Uterus (tissue), 4 donors: ENCODE data around the gene NCAPG2. TPM values are rescaled to one million over a fixed set of nuclear protein-coding genes. Genes with fewer than 3 reads are reported as not detected.

ENCODE experiments used
- DNase-seq, 2 donors: peaks; one replicate each; pipeline ENCODE4 v3.0.0-alpha.2; 2019 to 2020
- H3K27ac ChIP-seq, 2 donors: fragments of 200-600 bp; sonication (generic); 1 replicate in 1 of 2; 2 replicates in 1 of 2; pipeline ENCODE4 v1.5.1; 2016 to 2018
- H3K27me3 ChIP-seq, 2 donors: fragments of 200-600 bp; sonication (generic); one replicate each; pipeline ENCODE4 v1.5.1; 2018 to 2019; ENCODE audit warnings: control low read depth in 1 of 2
- H3K36me3 ChIP-seq, 2 donors: fragments of 200-600 bp; sonication (generic); one replicate each; pipeline ENCODE4 v1.5.1; 2019; ENCODE audit warnings: control low read depth in 1 of 2
- H3K4me1 ChIP-seq, 2 donors: fragments of 200-600 bp; sonication (generic); one replicate each; pipeline ENCODE4 v1.5.1; 2018 to 2019; ENCODE audit warnings: control low read depth in 1 of 2
- H3K4me3 ChIP-seq, 2 donors: fragments of 200-600 bp; sonication (generic); 1 replicate in 1 of 2; 2 replicates in 1 of 2; pipeline ENCODE4 v1.5.1; 2018 to 2019; ENCODE audit warnings: mild to moderate bottlenecking in 1 of 2
- H3K9me3 ChIP-seq, 2 donors: fragments of 200-600 bp; sonication (generic); one replicate each; pipeline ENCODE4 v1.5.1; 2019; ENCODE audit warnings: control low read depth in 1 of 2
- POLR2A ChIP-seq, 2 donors: fragments of 450-650 bp; IDR thresholded peaks; one replicate each; pipeline ENCODE4 v1.6.1; 2016; ENCODE audit warnings: antibody characterized with exemption in 2 of 2, mild to moderate bottlenecking in 1 of 2, moderate library complexity in 1 of 2
- intact Hi-C: fragments of 100-400 bp; cut with DNase I; formaldehyde crosslinking; loops from one replicate; pipeline ENCODE4 v1.15.1; 2023; ENCODE audit warnings: low total_unique reads
- total RNA-seq, 4 donors: library from RNA; depleted of rRNA in 3 of 4; stranded (reverse); fragments of >200 nt in 3 of 4; gene quantifications; one replicate each; pipeline versions ENCODE4 v1.1.0 to v1.2.4, GENCODE V29; 2014 to 2023
- TF ChIP-seq, protein P1 (sequence below), 4 experiments: fragments of 200-600 bp in 2 of 4; fragments of 450-650 bp in 2 of 4; sonication (generic) in 2 of 4; IDR thresholded peaks; one replicate each; pipeline ENCODE4 v1.5.1; 2016 to 2019; ENCODE audit warnings: antibody characterized with exemption in 4 of 4, mild to moderate bottlenecking in 2 of 4, moderate library complexity in 1 of 4
- donor health status: DM: yes; HTN: yes; CAD: no.

NCAPG2 gene
- total RNA-seq, 4 donors from 2014 or later = 0.51 to 36.0 (median 7.8) TPM

DNA sequence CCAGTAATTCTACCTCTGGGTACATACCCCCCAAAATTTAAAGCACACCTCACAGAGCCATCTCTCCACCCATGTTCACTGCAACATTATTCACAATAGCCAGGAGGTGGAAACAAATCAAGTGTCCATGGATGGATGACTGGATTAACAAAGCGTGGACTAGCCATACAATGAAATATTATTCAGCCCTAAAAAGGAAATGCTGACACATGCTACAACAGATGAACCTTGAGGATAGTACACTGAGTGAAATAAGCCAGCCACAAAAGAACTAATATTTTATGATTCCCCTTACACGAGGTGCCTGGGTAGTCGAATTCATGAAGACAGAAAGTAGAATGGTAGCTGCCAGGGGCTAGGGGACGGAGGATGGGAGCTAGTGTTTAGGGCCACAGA lies 85.9 kb downstream of the NCAPG2 start:
- intact Hi-C loops = no loop called here
- Histone ChIP-seq H3K36me3 (no peaks in the 10 kb centered on the region), H3K9me3 (no peaks in the 10 kb centered on the region), H3K4me1 (no peaks in the 10 kb centered on the region), H3K27me3 (no peaks in the 10 kb centered on the region), H3K27ac (no peak overlapping the region), H3K4me3 (no peak overlapping the region)
- no peak for TF ChIP-seq POLR2A (IDR thresholded peaks at IDR 0.05)
- TF ChIP-seq, protein P1, sequence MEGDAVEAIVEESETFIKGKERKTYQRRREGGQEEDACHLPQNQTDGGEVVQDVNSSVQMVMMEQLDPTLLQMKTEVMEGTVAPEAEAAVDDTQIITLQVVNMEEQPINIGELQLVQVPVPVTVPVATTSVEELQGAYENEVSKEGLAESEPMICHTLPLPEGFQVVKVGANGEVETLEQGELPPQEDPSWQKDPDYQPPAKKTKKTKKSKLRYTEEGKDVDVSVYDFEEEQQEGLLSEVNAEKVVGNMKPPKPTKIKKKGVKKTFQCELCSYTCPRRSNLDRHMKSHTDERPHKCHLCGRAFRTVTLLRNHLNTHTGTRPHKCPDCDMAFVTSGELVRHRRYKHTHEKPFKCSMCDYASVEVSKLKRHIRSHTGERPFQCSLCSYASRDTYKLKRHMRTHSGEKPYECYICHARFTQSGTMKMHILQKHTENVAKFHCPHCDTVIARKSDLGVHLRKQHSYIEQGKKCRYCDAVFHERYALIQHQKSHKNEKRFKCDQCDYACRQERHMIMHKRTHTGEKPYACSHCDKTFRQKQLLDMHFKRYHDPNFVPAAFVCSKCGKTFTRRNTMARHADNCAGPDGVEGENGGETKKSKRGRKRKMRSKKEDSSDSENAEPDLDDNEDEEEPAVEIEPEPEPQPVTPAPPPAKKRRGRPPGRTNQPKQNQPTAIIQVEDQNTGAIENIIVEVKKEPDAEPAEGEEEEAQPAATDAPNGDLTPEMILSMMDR (IDR thresholded peaks at IDR 0.05) = no peak
- no peak for DNase-seq

DNA sequence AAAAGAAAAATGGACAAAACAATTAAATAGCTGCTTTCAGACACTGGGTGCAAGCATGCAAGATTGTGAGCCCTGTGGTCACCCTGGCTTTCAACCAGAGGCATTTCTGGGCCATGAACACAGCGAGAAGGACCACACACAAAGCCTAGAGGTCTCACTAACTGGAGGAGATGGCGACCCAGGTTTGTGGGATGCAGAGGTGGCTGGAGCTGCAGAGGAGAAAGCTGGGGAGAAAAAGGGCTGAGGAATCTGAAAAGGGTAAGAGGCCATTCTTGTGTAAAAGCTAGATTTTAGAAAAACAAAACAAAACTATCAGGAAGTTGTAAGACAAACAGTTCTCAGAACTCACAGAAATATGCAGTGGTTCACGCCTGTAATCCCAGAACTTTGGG lies 86.9 kb downstream of the NCAPG2 start:
- DNase-seq = no peak
- no peaks in the 10 kb centered on the region for H3K4me1 ChIP-seq
- intact Hi-C loops = no loop called here
- no peaks in the 10 kb centered on the region for H3K9me3 ChIP-seq
- H3K27me3 ChIP-seq = no peaks in the 10 kb centered on the region
- no peak overlapping the region for H3K27ac ChIP-seq
- no peaks in the 10 kb centered on the region for H3K36me3 ChIP-seq
- no peak overlapping the region for H3K4me3 ChIP-seq
- TF ChIP-seq, protein P1 (IDR thresholded peaks at IDR 0.05) = no peak
- no peak for TF ChIP-seq POLR2A (IDR thresholded peaks at IDR 0.05)

DNA sequence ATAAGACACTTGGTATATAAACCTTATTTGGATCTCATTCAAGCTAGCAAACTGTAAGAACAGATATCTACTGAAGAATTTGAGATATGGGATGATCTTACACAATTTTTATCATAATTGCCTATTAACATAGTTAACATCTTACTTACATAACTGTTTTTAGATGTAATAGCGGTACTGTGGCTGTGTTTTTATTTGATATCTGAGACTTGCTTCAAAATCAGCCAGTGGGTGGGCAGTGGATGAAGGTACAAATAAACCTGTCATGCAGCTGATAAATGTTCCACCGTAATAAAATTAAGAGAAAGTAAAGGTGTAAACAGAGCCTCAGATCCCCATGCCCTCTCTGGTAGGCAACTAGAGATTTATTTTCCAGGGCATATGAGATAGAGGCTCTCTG lies 88.6 kb downstream of the NCAPG2 start:
- Histone ChIP-seq H3K36me3 (no peaks in the 10 kb centered on the region), H3K27ac (peak overlapping the region; percentile 60 to 63), H3K27me3 (no peaks in the 10 kb centered on the region), H3K4me3 (no peak overlapping the region), H3K9me3 (no peaks in the 10 kb centered on the region), H3K4me1 (no peaks in the 10 kb centered on the region)
- DNase-seq = peak in 1 of 2 donors; percentile 28
- no peak for TF ChIP-seq POLR2A (IDR thresholded peaks at IDR 0.05)
- TF ChIP-seq, protein P1 (IDR thresholded peaks at IDR 0.05) = no peak
- intact Hi-C loops = no loop called here

DNA sequence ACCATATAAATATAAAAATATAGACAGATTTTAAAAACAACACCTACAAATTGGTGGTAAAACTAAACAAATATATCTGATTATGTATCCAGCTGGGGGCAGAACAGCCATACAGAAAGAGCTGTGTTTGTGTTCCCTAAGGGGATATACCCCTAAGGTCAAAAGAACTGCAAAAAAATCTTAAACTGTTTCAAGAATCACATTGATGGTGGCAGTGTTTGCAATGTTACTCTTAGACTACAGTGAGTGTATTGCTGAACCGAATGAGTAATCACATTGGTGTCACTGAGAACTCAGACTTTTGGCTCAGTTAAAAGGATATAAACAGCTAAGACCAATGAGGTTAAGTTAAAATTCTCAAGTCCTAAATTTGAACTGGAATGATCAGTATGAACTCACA lies 89.9 kb downstream of the NCAPG2 start:
- Histone ChIP-seq H3K36me3 (no peaks in the 10 kb centered on the region), H3K27ac (no peak overlapping the region), H3K27me3 (no peaks in the 10 kb centered on the region), H3K9me3 (no peaks in the 10 kb centered on the region), H3K4me3 (no peak overlapping the region), H3K4me1 (no peaks in the 10 kb centered on the region)
- intact Hi-C loops = no loop called here
- TF ChIP-seq POLR2A (IDR thresholded peaks at IDR 0.05) = no peak
- TF ChIP-seq, protein P1 (IDR thresholded peaks at IDR 0.05) = no peak
- no peak for DNase-seq

DNA sequence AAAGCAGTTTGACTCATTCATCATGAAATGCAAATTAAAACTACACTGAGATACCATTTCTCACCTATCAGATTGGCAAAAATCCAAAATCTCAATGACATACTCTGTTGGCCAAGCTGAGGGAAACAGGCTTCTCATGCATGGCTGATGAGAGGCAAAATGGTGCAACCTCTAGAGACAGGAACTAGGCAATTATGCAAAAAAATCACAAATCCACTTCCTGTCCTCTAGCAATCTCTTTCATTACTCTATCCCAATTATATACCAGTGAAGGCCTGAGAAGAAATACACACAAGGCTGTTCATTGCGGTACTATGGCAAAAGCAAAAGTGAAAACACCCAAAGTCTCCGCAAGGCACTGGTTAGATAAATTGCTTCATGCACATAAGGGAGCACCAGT lies 91.1 kb downstream of the NCAPG2 start:
- intact Hi-C loops = no loop called here
- no peak overlapping the region for H3K27ac ChIP-seq
- H3K27me3 ChIP-seq = no peaks in the 10 kb centered on the region
- no peak overlapping the region for H3K4me3 ChIP-seq
- TF ChIP-seq POLR2A (IDR thresholded peaks at IDR 0.05) = no peak
- TF ChIP-seq, protein P1 (IDR thresholded peaks at IDR 0.05) = no peak
- no peaks in the 10 kb centered on the region for H3K9me3 ChIP-seq
- DNase-seq = no peak
- H3K4me1 ChIP-seq = no peaks in the 10 kb centered on the region
- no peaks in the 10 kb centered on the region for H3K36me3 ChIP-seq
